HepG2 (cell line): ENCODE data around the gene SLC2A6. TPM values are rescaled to one million over a fixed set of nuclear protein-coding genes. Genes with fewer than 3 reads are reported as not detected.
A peak's percentile ranks its signal among the peaks of the same experiment; 100 is the strongest.

Source experiments
- ATAC-seq: fragments of 200-7000 bp; cut with Tn5 transposase; 3 replicates; pipeline ENCODE4 v1.9.1; 2020; ENCODE audit warnings: mild to moderate bottlenecking, moderate library complexity
- BruUV-seq: library from RNA; stranded (reverse); fragments of 400-500 nt; replicated peaks from 2 replicates; lab custom pipeline; 2021; lab: Mats Ljungman, UMichigan
- CTCF ChIA-PET: fragments of 300-600 bp; formaldehyde crosslinking; extraction: SDS; loops from one replicate; lab custom pipeline; 2021; ENCODE audit warnings: low total read pairs, inconsistent platforms, low intra/inter-chr PET ratio; lab: Yijun Ruan, JAX
- POLR2A ChIA-PET: fragments of 350-600 bp; sonication (Branson Sonifier 250); formaldehyde crosslinking; loops from one replicate; lab custom pipeline; 2020; ENCODE audit warnings: antibody characterized with exemption, inconsistent platforms; lab: Yijun Ruan, JAX
- DNase-seq: peaks from one replicate; pipeline ENCODE4 v3.0.0-alpha.2; 2015; ENCODE audit warnings: low spot score
- FAIRE-seq: peaks from 3 replicates; lab custom pipeline; 2011; peaks lifted over from hg19 to GRCh38; lab: Jason Lieb, UNC
- H2AFZ ChIP-seq: one replicate; pipeline ENCODE4 v1.6.1; 2011; ENCODE audit warnings: low read length, inconsistent platforms
- H3K27ac ChIP-seq: fragments of 300-600 bp; 3 replicates; pipeline ENCODE4 v1.8.0; 2011; ENCODE audit warnings: mixed run types, mild to moderate bottlenecking, mixed read lengths, low read length, inconsistent platforms; ENCODE audit not compliant: insufficient read depth; ENCODE audit errors: extremely low read length
- H3K27me3 ChIP-seq, 2 experiments: fragments of 200-600 bp in 1 of 2; 2 replicates in 1 of 2; 3 replicates in 1 of 2; pipeline versions ENCODE4 v1.6.0 to v1.8.0; 2011; ENCODE audit warnings: low read length in 2 of 2, mild to moderate bottlenecking in 2 of 2, moderate library complexity in 2 of 2, inconsistent platforms in 1 of 2; ENCODE audit not compliant: insufficient read depth in 2 of 2, control insufficient read depth in 1 of 2
- H3K36me3 ChIP-seq, 2 experiments: fragments of 200-600 bp in 1 of 2; replicated peaks in 1 of 2; 2 replicates in 1 of 2; 3 replicates in 1 of 2; pipeline versions ENCODE4 v1.5.1 to v1.8.0; 2011; ENCODE audit warnings: low read length in 2 of 2, inconsistent platforms in 1 of 2; ENCODE audit not compliant: insufficient read depth in 2 of 2, control insufficient read depth in 1 of 2
- H3K4me1 ChIP-seq: 2 replicates; pipeline ENCODE4 v1.5.1; 2012; ENCODE audit warnings: low read length, inconsistent platforms; ENCODE audit not compliant: insufficient read depth
- H3K4me2 ChIP-seq: 2 replicates; pipeline ENCODE4 v1.6.0; 2011; ENCODE audit warnings: low read depth, low read length, inconsistent platforms
- H3K4me3 ChIP-seq, 3 experiments: fragments of 200-600 bp in 1 of 3; sonication (generic), shearing (Covaris generic) in 1 of 3; replicated peaks in 1 of 3; 2 replicates each; pipeline ENCODE4 v1.5.1; 2011 to 2016; ENCODE audit warnings: low read length in 3 of 3, inconsistent platforms in 2 of 3, low read depth in 2 of 3, mild to moderate bottlenecking in 2 of 3, control low read depth in 1 of 3, mixed read lengths in 1 of 3; ENCODE audit not compliant: insufficient read depth in 1 of 3
- H3K79me2 ChIP-seq: one replicate; pipeline ENCODE4 v1.6.1; 2011; ENCODE audit warnings: low read length, inconsistent platforms; ENCODE audit not compliant: insufficient read depth
- H3K9ac ChIP-seq: 2 replicates; pipeline ENCODE4 v1.6.0; 2011; ENCODE audit warnings: mild to moderate bottlenecking, low read depth, low read length, inconsistent platforms; ENCODE audit not compliant: insufficient read depth
- H3K9me3 ChIP-seq: 2 replicates; pipeline ENCODE4 v1.5.1; 2012; ENCODE audit warnings: mild to moderate bottlenecking, low read length
- H4K20me1 ChIP-seq: 2 replicates; pipeline ENCODE4 v1.6.0; 2011; ENCODE audit warnings: inconsistent platforms, mild to moderate bottlenecking, low read length, moderate library complexity; ENCODE audit not compliant: insufficient read depth
- CENPT ChIP-seq: sonication (generic); formaldehyde crosslinking; IDR thresholded peaks from 2 replicates; pipeline ENCODE4 v1.8.0; 2022; ENCODE audit warnings: low read depth, mild to moderate bottlenecking, moderate library complexity, missing genetic modification reagents
- CTCF ChIP-seq: sonication (generic); formaldehyde crosslinking; IDR thresholded peaks from 2 replicates; pipeline ENCODE4 v1.5.0; 2020; ENCODE audit warnings: mild to moderate bottlenecking, missing genetic modification reagents, moderate library complexity
- MYPOP ChIP-seq: sonication (generic); formaldehyde crosslinking; IDR thresholded peaks from 2 replicates; pipeline ENCODE4 v1.8.1; 2023; ENCODE audit warnings: mild to moderate bottlenecking, moderate library complexity, missing genetic modification reagents
- STAG1 ChIP-seq: sonication (generic); formaldehyde crosslinking; IDR thresholded peaks from 2 replicates; pipeline ENCODE4 v1.4.0; 2020; ENCODE audit warnings: missing genetic modification reagents
- ZNF687 ChIP-seq: sonication (generic); formaldehyde crosslinking; IDR thresholded peaks from 2 replicates; pipeline ENCODE4 v1.5.1; 2020; ENCODE audit warnings: mild to moderate bottlenecking, missing genetic modification reagents, moderate library complexity
- WGBS: methylation state at CpG from one replicate; pipeline ENCODE4 v1.1.6; 2017; ENCODE audit warnings: low lambda C conversion rate; 5-methylcytosine and 5-hydroxymethylcytosine counted together
- in situ Hi-C: cut with HindIII; loops from 2 replicates; pipeline ENCODE4 v1.10.0; 2017; ENCODE audit warnings: low pct_unique_long_range_greater_than_20kb; ENCODE audit not compliant: extremely low pct_ligation_motif_present
- intact Hi-C: fragments of 100-400 bp; cut with micrococcal nuclease; formaldehyde crosslinking; loops from one replicate; pipeline ENCODE4 v1.10.0; 2022; ENCODE audit not compliant: unreplicated experiment
- polyA plus RNA-seq, 8 experiments: library from polyadenylated mRNA; depleted of rRNA in 3 of 8; stranded (reverse) in 7 of 8; unstranded in 1 of 8; fragments of >200 nt; fragmentation: Illumina TruSeq in 4 of 8; extraction: Trizol in 4 of 8; gene quantifications; 2 replicates each; pipeline versions ENCODE4 v1.2.1 to v1.2.3, GENCODE V29; 2011 to 2016; ENCODE audit warnings: low read depth in 4 of 8, missing spikeins in 1 of 8, mixed read lengths in 1 of 8; ENCODE audit not compliant: insufficient read depth in 1 of 8
- total RNA-seq, 5 experiments: library from RNA; depleted of rRNA; stranded (reverse); fragments of >200 nt; fragmentation: Illumina TruSeq; extraction: Trizol; gene quantifications; 2 replicates each; pipeline ENCODE4 v1.2.3, GENCODE V29; 2016; ENCODE audit warnings: low read depth in 1 of 5

Gene SLC2A6
- total and polyA plus RNA-seq, 2 of the 13 experiments (the other 11 are each of a cell fraction or from before 2014, with no cell fraction given), result 4.1 to 15.0 TPM

- WGBS, result 34% methylated on average over 2 of the region's 20 CpGs
- Histone ChIP-seq H3K27me3 (peaks cover 2 to 63% of the 10 kb centered on the region in 2 experiments; a peak in 3 of 5 replicates), H3K36me3 (no peaks in the 10 kb centered on the region), H3K27ac (no peak overlapping the region), H2AFZ (no peak overlapping the region), H4K20me1 (no peaks in the 10 kb centered on the region), H3K9me3 (no peaks in the 10 kb centered on the region), H3K4me2 (no peak overlapping the region), H3K4me3 (no peak overlapping the region), H3K9ac (no peak overlapping the region), H3K4me1 (peaks cover 8% of the 10 kb centered on the region), H3K79me2 (no peaks in the 10 kb centered on the region)
- no peak for DNase-seq
- ChIA-PET CTCF (interaction anchor here (1.6 kb wide), 1 partner anchor 31 kb away, joined by 6 read pairs; no protein-coding TSS in a partner anchor), POLR2A (interaction anchor here (1.8 kb wide), 1 partner anchor 16 kb away, joined by 4 read pairs; the partner anchor contains the start of gene ADAMTS13)
- ATAC-seq, result peak; percentile 67
- in situ Hi-C loops, result no loop called here
- intact Hi-C loops, result no loop called here
- TF ChIP-seq MYPOP (CRISPR knock-in tag) (no peak), STAG1 (CRISPR knock-in tag) (peak; percentile 71), CTCF (CRISPR knock-in tag) (peak; percentile 77), ZNF687 (peak; percentile 24; the same call in 1 of the 2 replicates), CENPT (CRISPR knock-in tag) (no peak)
- FAIRE-seq, result no peak
- no TSS peak for BruUV-seq
Observed at GRCh38 chr9:133437753-133438531, 41.0 kb downstream of the SLC2A6 start.
